Astrocyte of the cerebellum (primary cell): Measurements from ENCODE around the gene LDAH.

ENCODE experiments used
- DNase-seq: peaks from one replicate; pipeline ENCODE4 v3.0.0-alpha.2; 2011; ENCODE audit warnings: low read depth
- H3K4me3 ChIP-seq: 2 replicates; pipeline ENCODE4 v1.5.1; 2011; ENCODE audit warnings: mild to moderate bottlenecking, low read depth, low read length, moderate library complexity
- CTCF ChIP-seq: IDR thresholded peaks from 2 replicates; pipeline ENCODE4 v1.5.1; 2012; ENCODE audit warnings: low read length, low read depth, moderate library complexity, mild to moderate bottlenecking; ENCODE audit errors: missing control alignments
- in situ Hi-C: cut with HindIII; loops from 2 replicates; pipeline ENCODE4 v1.10.0; 2017; ENCODE audit warnings: low sequenced_read_pairs

The LDAH gene

GRCh38 chr2:20649976-20650375 is 172.9 kb downstream of the LDAH start:
- H3K4me3 ChIP-seq = peak overlapping the region; percentile 87

GRCh38 chr2:20649576-20649975 is 173.3 kb downstream of the LDAH start:
- in situ Hi-C loops = loop anchor here (5.0 kb wide), 1 partner anchor 207 kb away; no protein-coding TSS in a partner anchor
- no peak overlapping the region for H3K4me3 ChIP-seq
- no peak for DNase-seq
- no peak for TF ChIP-seq CTCF

More at GRCh38 chr2:20649976-20650375, 172.9 kb downstream of the LDAH start:
- no peak for TF ChIP-seq CTCF
- no peak for DNase-seq
- in situ Hi-C loops = loop anchor here (5.0 kb wide), 1 partner anchor 208 kb away; no protein-coding TSS in a partner anchor

DNA sequence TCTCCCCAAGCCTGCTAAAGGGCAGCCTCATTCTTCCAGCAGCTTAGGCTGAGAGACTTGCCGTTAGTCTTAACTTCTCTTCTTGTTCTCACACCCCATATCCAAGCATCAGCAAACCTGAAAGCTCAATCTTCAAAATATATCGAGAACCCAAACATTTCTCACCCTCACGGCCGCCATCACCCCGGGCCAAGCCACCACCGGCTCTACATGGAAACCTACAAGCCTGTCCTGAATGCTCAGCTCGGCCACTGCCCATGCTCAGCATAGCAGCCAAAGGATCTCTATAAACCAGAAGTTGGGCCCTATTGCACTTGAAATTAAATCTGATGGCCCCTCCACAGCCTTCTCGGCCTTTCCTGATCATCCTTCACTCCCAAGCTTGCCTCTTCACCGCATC is 174.1 kb downstream of the LDAH start:
- in situ Hi-C loops = loop anchor here (5.0 kb wide), 1 partner anchor 207 kb away; no protein-coding TSS in a partner anchor
- no peak for DNase-seq
- no peak for TF ChIP-seq CTCF
- H3K4me3 ChIP-seq = no peak overlapping the region

DNA sequence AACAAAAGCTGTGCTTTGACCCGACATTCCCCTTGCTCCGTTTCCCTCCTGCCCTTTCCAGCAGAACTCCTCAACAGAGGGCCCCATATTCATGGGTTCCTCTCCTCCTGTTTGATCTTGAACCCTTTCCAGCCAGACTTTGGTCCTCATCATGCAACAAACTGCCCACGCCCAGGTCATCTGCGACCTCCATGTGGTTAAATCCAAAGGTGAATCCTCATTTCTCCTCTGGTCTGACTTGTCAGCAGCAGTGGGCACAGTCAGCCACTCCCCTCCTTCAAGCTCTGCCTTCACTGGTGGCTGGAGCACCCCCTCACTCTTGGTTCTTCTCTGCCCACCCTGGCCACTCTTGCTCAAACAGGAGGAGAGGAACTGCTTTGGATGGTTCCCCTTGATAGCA is 174.7 kb downstream of the LDAH start:
- DNase-seq = no peak
- TF ChIP-seq CTCF = no peak
- in situ Hi-C loops = loop anchor here (5.0 kb wide), 1 partner anchor 206 kb away; no protein-coding TSS in a partner anchor
- no peak overlapping the region for H3K4me3 ChIP-seq

GRCh38 chr2:20647738-20648137 is 175.2 kb downstream of the LDAH start:
- in situ Hi-C loops = loop anchor here (5.0 kb wide), 1 partner anchor 205 kb away; no protein-coding TSS in a partner anchor
- H3K4me3 ChIP-seq = no peak overlapping the region
- no peak for TF ChIP-seq CTCF
- DNase-seq = no peak

- DNase-seq = no peak
- no peak overlapping the region for H3K4me3 ChIP-seq
- no peak for TF ChIP-seq CTCF
- in situ Hi-C loops = loop anchor here (5.0 kb wide), 1 partner anchor 205 kb away; no protein-coding TSS in a partner anchor
These were observed 175.7 kb downstream of the LDAH start for GRCh38 chr2:20647211-20647610.
